Neuronal stem cell (in vitro differentiated cells): ENCODE measurements around the gene OSBPL6.

Source experiments
- DNase-seq: peaks from one replicate; pipeline ENCODE4 v3.0.0-alpha.2; 2013; ENCODE audit warnings: low spot score
- H2AFZ ChIP-seq: one replicate; pipeline ENCODE4 v1.6.1; 2013; ENCODE audit warnings: mild to moderate bottlenecking, low read length, inconsistent platforms
- H2AK5ac ChIP-seq: 2 replicates; pipeline ENCODE4 v1.6.1; 2013; ENCODE audit warnings: low read depth, mild to moderate bottlenecking, inconsistent platforms, low read length, moderate library complexity, mixed read lengths
- H2BK120ac ChIP-seq: 2 replicates; pipeline ENCODE4 v1.6.1; 2013; ENCODE audit warnings: low read depth, mild to moderate bottlenecking, inconsistent platforms, low read length, moderate library complexity, mixed read lengths
- H2BK12ac ChIP-seq: one replicate; pipeline ENCODE4 v1.6.1; 2013; ENCODE audit warnings: low read length, inconsistent platforms
- H2BK15ac ChIP-seq: 2 replicates; pipeline ENCODE4 v1.6.1; 2013; ENCODE audit warnings: mild to moderate bottlenecking, low read length, inconsistent platforms, mixed read lengths
- H2BK5ac ChIP-seq: one replicate; pipeline ENCODE4 v1.6.1; 2013; ENCODE audit warnings: inconsistent platforms, mild to moderate bottlenecking, low read length, moderate library complexity
- H3K14ac ChIP-seq: one replicate; pipeline ENCODE4 v1.6.1; 2013; ENCODE audit warnings: low read length, inconsistent platforms
- H3K18ac ChIP-seq: 2 replicates; pipeline ENCODE4 v1.6.1; 2013; ENCODE audit warnings: low read length, inconsistent platforms
- H3K23ac ChIP-seq: 2 replicates; pipeline ENCODE4 v1.6.1; 2013; ENCODE audit warnings: low read depth, mild to moderate bottlenecking, mixed read lengths, low read length, inconsistent platforms; ENCODE audit not compliant: poor library complexity
- H3K27ac ChIP-seq: replicated peaks from 3 replicates; pipeline ENCODE4 v1.5.1; 2013; ENCODE audit warnings: low read length, inconsistent platforms
- H3K27me3 ChIP-seq, 3 experiments: 2 replicates each; pipeline ENCODE4 v1.6.1; 2013; ENCODE audit warnings: low read length in 3 of 3, mild to moderate bottlenecking in 2 of 3, inconsistent platforms in 1 of 3, low read depth in 1 of 3, mixed read lengths in 1 of 3, moderate library complexity in 1 of 3; ENCODE audit not compliant: control insufficient read depth in 3 of 3, insufficient read depth in 3 of 3
- H3K36me3 ChIP-seq, 2 donors: replicated peaks in 1 of 2; 2 replicates each; pipeline ENCODE4 v1.6.1; 2013; ENCODE audit warnings: low read length in 2 of 2; ENCODE audit not compliant: control insufficient read depth in 2 of 2, insufficient read depth in 2 of 2
- H3K4ac ChIP-seq: 2 replicates; pipeline ENCODE4 v1.6.1; 2013; ENCODE audit warnings: inconsistent platforms, mild to moderate bottlenecking, low read length, moderate library complexity
- H3K4me1 ChIP-seq, 2 donors: 1 replicate in 1 of 2; 2 replicates in 1 of 2; pipeline ENCODE4 v1.6.1; 2013; ENCODE audit warnings: low read length in 2 of 2, low read depth in 1 of 2; ENCODE audit not compliant: control insufficient read depth in 2 of 2, insufficient read depth in 1 of 2
- H3K4me2 ChIP-seq: one replicate; pipeline ENCODE4 v1.6.1; 2013; ENCODE audit warnings: mild to moderate bottlenecking, low read length, inconsistent platforms; ENCODE audit not compliant: insufficient read depth, poor library complexity, severe bottlenecking
- H3K4me3 ChIP-seq, 2 donors: 2 replicates each; pipeline ENCODE4 v1.5.1; 2013; ENCODE audit warnings: low read length in 2 of 2, mild to moderate bottlenecking in 2 of 2, inconsistent platforms in 1 of 2, moderate library complexity in 1 of 2
- H3K79me1 ChIP-seq: one replicate; pipeline ENCODE4 v1.6.1; 2013; ENCODE audit warnings: low read depth, mild to moderate bottlenecking, inconsistent platforms, low read length, moderate library complexity
- H3K9ac ChIP-seq: one replicate; pipeline ENCODE4 v1.6.1; 2013; ENCODE audit warnings: mild to moderate bottlenecking, low read depth, low read length, inconsistent platforms; ENCODE audit not compliant: poor library complexity
- H3K9me3 ChIP-seq, 2 donors: replicated peaks in 1 of 2; 2 replicates each; pipeline versions ENCODE3 to v1.6.1; 2013; ENCODE audit warnings: low read length in 2 of 2, mild to moderate bottlenecking in 2 of 2, inconsistent platforms in 1 of 2, low read depth in 1 of 2, mixed read lengths in 1 of 2, moderate library complexity in 1 of 2; ENCODE audit not compliant: control insufficient read depth in 2 of 2, insufficient read depth in 1 of 2
- H4K8ac ChIP-seq: one replicate; pipeline ENCODE4 v1.6.1; 2013; ENCODE audit warnings: low read depth, mild to moderate bottlenecking, inconsistent platforms, low read length, moderate library complexity
- H4K91ac ChIP-seq: one replicate; pipeline ENCODE4 v1.6.1; 2013; ENCODE audit warnings: low read length, low read depth, mild to moderate bottlenecking, inconsistent platforms; ENCODE audit not compliant: poor library complexity
- WGBS, 2 donors: extraction: QIAGEN DNeasy Blood & Tissue Kit; methylation state at CpG; one replicate each; pipeline ENCODE4 v1.1.7; 2013; ENCODE audit warnings: missing lambda C conversion rate in 2 of 2, mixed read lengths in 1 of 2; ENCODE audit not compliant: insufficient read length in 2 of 2, insufficient replicate concordance in 1 of 2; ENCODE audit errors: extremely low coverage in 2 of 2; 5-methylcytosine and 5-hydroxymethylcytosine counted together

Gene OSBPL6

GRCh38 chr2:178414266-178415247 lies 220.2 kb downstream of the OSBPL6 start:
- no peak overlapping the region for H4K91ac ChIP-seq
- peak overlapping the region; percentile 61 for H3K4me2 ChIP-seq
- no peak overlapping the region for H3K9ac ChIP-seq
- no peak overlapping the region for H2BK5ac ChIP-seq
- no peak overlapping the region for H3K18ac ChIP-seq
- no peak overlapping the region for H2BK12ac ChIP-seq
- H3K4me1 ChIP-seq, result peaks cover 0 to 3% of the 10 kb centered on the region in 2 donors
- no peak overlapping the region for H3K27ac ChIP-seq
- H2BK15ac ChIP-seq, result no peak overlapping the region
- H3K9me3 ChIP-seq, result no peaks in the 10 kb centered on the region
- no peak overlapping the region for H4K8ac ChIP-seq
- no peak overlapping the region for H2AK5ac ChIP-seq
- H3K14ac ChIP-seq, result no peak overlapping the region
- H3K27me3 ChIP-seq, result no peaks in the 10 kb centered on the region
- H2AFZ ChIP-seq, result peak overlapping the region; percentile 99
- peak; percentile 86 for DNase-seq
- H3K4me3 ChIP-seq, result peak overlapping the region in 1 of 2 donors; percentile 55
- no CpG with 5 or more reads among the region's 21 CpGs for WGBS, 2 donors
- H2BK120ac ChIP-seq, result no peak overlapping the region
- H3K36me3 ChIP-seq, result peaks cover 0 to 6% of the 10 kb centered on the region in 2 donors
- no peaks in the 10 kb centered on the region for H3K79me1 ChIP-seq
- no peak overlapping the region for H3K23ac ChIP-seq
- no peak overlapping the region for H3K4ac ChIP-seq

- DNase-seq, result no peak
- Histone ChIP-seq H3K9ac (no peak overlapping the region), H3K4me3 (no peak overlapping the region), H3K4me2 (no peak overlapping the region), H3K27me3 (no peaks in the 10 kb centered on the region), H3K9me3 (no peaks in the 10 kb centered on the region), H4K8ac (no peak overlapping the region), H3K18ac (no peak overlapping the region), H3K4me1 (peaks cover 0 to 3% of the 10 kb centered on the region in 2 donors), H2BK12ac (no peak overlapping the region), H3K14ac (no peak overlapping the region), H2AK5ac (no peak overlapping the region), H3K23ac (no peak overlapping the region), H3K79me1 (no peaks in the 10 kb centered on the region), H3K4ac (no peak overlapping the region), H2BK120ac (no peak overlapping the region), H2BK5ac (no peak overlapping the region), H3K27ac (no peak overlapping the region), H4K91ac (no peak overlapping the region), H2BK15ac (no peak overlapping the region), H3K36me3 (peaks cover 0 to 6% of the 10 kb centered on the region in 2 donors), H2AFZ (no peak overlapping the region)
Measured at GRCh38 chr2:178415979-178416378, 221.7 kb downstream of the OSBPL6 start.

GRCh38 chr2:178417916-178418315 lies 223.6 kb downstream of the OSBPL6 start:
- Histone ChIP-seq H3K36me3 (peaks cover 2 to 6% of the 10 kb centered on the region in 2 donors), H4K91ac (no peak overlapping the region), H2BK15ac (no peak overlapping the region), H2BK12ac (no peak overlapping the region), H4K8ac (no peak overlapping the region), H3K79me1 (no peaks in the 10 kb centered on the region), H3K23ac (no peak overlapping the region), H2AFZ (no peak overlapping the region), H3K4me2 (no peak overlapping the region), H3K9me3 (no peaks in the 10 kb centered on the region), H3K9ac (no peak overlapping the region), H3K27me3 (no peaks in the 10 kb centered on the region), H3K4me1 (peaks cover 0 to 3% of the 10 kb centered on the region in 2 donors), H3K18ac (no peak overlapping the region), H3K4ac (no peak overlapping the region), H2AK5ac (no peak overlapping the region), H3K14ac (no peak overlapping the region), H2BK120ac (no peak overlapping the region), H2BK5ac (no peak overlapping the region), H3K4me3 (no peak overlapping the region), H3K27ac (no peak overlapping the region)
- DNase-seq, result no peak
- WGBS, 2 donors, result no CpG with 5 or more reads among the region's 3 CpGs

GRCh38 chr2:178418426-178418825 lies 224.1 kb downstream of the OSBPL6 start:
- no peak overlapping the region for H3K4me2 ChIP-seq
- H2BK12ac ChIP-seq, result no peak overlapping the region
- H2AK5ac ChIP-seq, result no peak overlapping the region
- no peaks in the 10 kb centered on the region for H3K9me3 ChIP-seq
- H3K14ac ChIP-seq, result no peak overlapping the region
- H3K9ac ChIP-seq, result no peak overlapping the region
- no peak overlapping the region for H2BK5ac ChIP-seq
- no peak overlapping the region for H2BK15ac ChIP-seq
- H3K27me3 ChIP-seq, result no peaks in the 10 kb centered on the region
- H3K27ac ChIP-seq, result no peak overlapping the region
- no peak overlapping the region for H4K91ac ChIP-seq
- H4K8ac ChIP-seq, result no peak overlapping the region
- WGBS, 2 donors, result no CpG with 5 or more reads among the region's 1 CpG
- H3K36me3 ChIP-seq, result peaks cover 2 to 6% of the 10 kb centered on the region in 2 donors
- DNase-seq, result no peak
- H3K18ac ChIP-seq, result no peak overlapping the region
- no peak overlapping the region for H3K4me3 ChIP-seq
- peaks cover 0 to 3% of the 10 kb centered on the region in 2 donors for H3K4me1 ChIP-seq
- no peak overlapping the region for H3K4ac ChIP-seq
- H3K23ac ChIP-seq, result no peak overlapping the region
- no peak overlapping the region for H2BK120ac ChIP-seq
- no peak overlapping the region for H2AFZ ChIP-seq
- no peaks in the 10 kb centered on the region for H3K79me1 ChIP-seq
